ENCODE measurements around the gene RAPGEF2. TPM values are rescaled to one million over a fixed set of nuclear protein-coding genes. Genes with fewer than 3 reads are reported as not detected.
"Not testable (repeated sequence)": the region's sequence is repeated elsewhere in the genome, so short reads cannot be mapped to it uniquely, and the experiment has no call there.

Gene RAPGEF2
- total and polyA plus RNA-seq, 7 experiments from 2014 or later = 0.72 to 35.2 (median 20.7) TPM

- H3K27ac Mint-ChIP-seq = peak overlapping the region in 2 of 9 donors; percentile 38 to 56
- H3K36me3 Mint-ChIP-seq; H3K4me3 ChIP-seq (ENCODE audit: low read length); H3K9me3 ChIP-seq (ENCODE audit: control insufficient read depth in 2 of 3, low read length in 3 of 3); H3K4me1 ChIP-seq (ENCODE audit: control insufficient read depth in 2 of 2, insufficient read depth in 2 of 2, low read length in 2 of 2); ATAC-seq; H3K27me3 ChIP-seq (ENCODE audit: control insufficient read depth in 2 of 2, insufficient read depth in 2 of 2, low read length in 2 of 2); H3K36me3 ChIP-seq (ENCODE audit: control insufficient read depth in 2 of 3, insufficient read depth in 3 of 3, low read length in 3 of 3); H3K9me3 Mint-ChIP-seq; H3K27ac ChIP-seq (ENCODE audit: low read depth, low read length); POLR2A ChIA-PET; DNase-seq; H3K27me3 Mint-ChIP-seq; CTCF ChIA-PET: not testable (repeated sequence)
- peaks cover 0 to 21% (median 8%) of the 10 kb centered on the region in 7 donors for H3K4me1 Mint-ChIP-seq
- H3K4me3 Mint-ChIP-seq = peak overlapping the region in 1 of 10 donors; percentile 44
- intact Hi-C loops (cut with micrococcal nuclease) = loop anchor here in 1 of 2 donors (1.0 kb wide), 3 partner anchors 25 to 30 kb away; no protein-coding TSS in a partner anchor
These were observed 25.9 kb upstream of the RAPGEF2 start for GRCh38 chr4:159077018-159077417.

GRCh38 chr4:159077702-159078495, 25.0 kb upstream of the RAPGEF2 start:
- intact Hi-C loops (cut with micrococcal nuclease) = loop anchor here in 1 of 2 donors (1.0 kb wide), 3 partner anchors 24 to 31 kb away; no protein-coding TSS in a partner anchor
- peaks cover 0 to 3% of the 10 kb centered on the region in 2 donors for H3K4me1 ChIP-seq (ENCODE audit: control insufficient read depth in 2 of 2, insufficient read depth in 2 of 2, low read length in 2 of 2)
- no peaks in the 10 kb centered on the region for H3K9me3 Mint-ChIP-seq
- peaks cover 0 to 21% (median 8%) of the 10 kb centered on the region in 7 donors for H3K4me1 Mint-ChIP-seq
- H3K36me3 ChIP-seq (ENCODE audit: control insufficient read depth in 2 of 3, insufficient read depth in 3 of 3, low read length in 3 of 3) = no peaks in the 10 kb centered on the region
- H3K4me3 ChIP-seq (ENCODE audit: low read length) = no peak overlapping the region
- H3K27me3 ChIP-seq (ENCODE audit: control insufficient read depth in 2 of 2, insufficient read depth in 2 of 2, low read length in 2 of 2) = no peaks in the 10 kb centered on the region
- H3K36me3 Mint-ChIP-seq = no peaks in the 10 kb centered on the region
- POLR2A ChIA-PET = no interaction called here
- H3K27ac ChIP-seq (ENCODE audit: low read depth, low read length) = no peak overlapping the region
- CTCF ChIA-PET = no interaction called here
- peaks cover 0 to 2% (median 0%) of the 10 kb centered on the region in 5 donors for H3K27me3 Mint-ChIP-seq
- peak overlapping the region in 8 of 10 donors; percentile 38 to 66 (median 51) for H3K4me3 Mint-ChIP-seq
- H3K9me3 ChIP-seq (ENCODE audit: control insufficient read depth in 2 of 3, low read length in 3 of 3) = no peaks in the 10 kb centered on the region
- H3K27ac Mint-ChIP-seq = peak overlapping the region in 2 of 9 donors; percentile 18 to 56
- DNase-seq = no peak
- ATAC-seq = peak; percentile 41

- Mint-ChIP-seq H3K4me3 (no peak overlapping the region), H3K27me3 (peaks cover 0 to 2% (median 0%) of the 10 kb centered on the region in 5 donors), H3K4me1 (peaks cover 0 to 21% (median 8%) of the 10 kb centered on the region in 7 donors), H3K9me3 (no peaks in the 10 kb centered on the region), H3K36me3 (no peaks in the 10 kb centered on the region), H3K27ac (no peak overlapping the region)
- Histone ChIP-seq H3K36me3 (ENCODE audit: control insufficient read depth in 2 of 3, insufficient read depth in 3 of 3, low read length in 3 of 3) (no peaks in the 10 kb centered on the region), H3K27ac (ENCODE audit: low read depth, low read length) (no peak overlapping the region), H3K27me3 (ENCODE audit: control insufficient read depth in 2 of 2, insufficient read depth in 2 of 2, low read length in 2 of 2) (no peaks in the 10 kb centered on the region), H3K4me3 (ENCODE audit: low read length) (no peak overlapping the region), H3K4me1 (ENCODE audit: control insufficient read depth in 2 of 2, insufficient read depth in 2 of 2, low read length in 2 of 2) (peaks cover 0 to 3% of the 10 kb centered on the region in 2 donors), H3K9me3 (ENCODE audit: control insufficient read depth in 2 of 3, low read length in 3 of 3) (no peaks in the 10 kb centered on the region)
- CTCF ChIA-PET = interaction anchor here (0.6 kb wide), 1 partner anchor 331 kb away, joined by 4 read pairs; no protein-coding TSS in a partner anchor
- POLR2A ChIA-PET = no interaction called here
- intact Hi-C loops (cut with micrococcal nuclease) = no loop called here
- no peak for DNase-seq
- no peak for ATAC-seq
These were observed 23.8 kb upstream of the RAPGEF2 start for GRCh38 chr4:159079074-159079473.

- Histone ChIP-seq H3K27ac (ENCODE audit: low read depth, low read length) (no peak overlapping the region), H3K4me3 (ENCODE audit: low read length) (no peak overlapping the region), H3K4me1 (ENCODE audit: control insufficient read depth in 2 of 2, insufficient read depth in 2 of 2, low read length in 2 of 2) (no peaks in the 10 kb centered on the region), H3K27me3 (ENCODE audit: control insufficient read depth in 2 of 2, insufficient read depth in 2 of 2, low read length in 2 of 2) (no peaks in the 10 kb centered on the region), H3K36me3 (ENCODE audit: control insufficient read depth in 2 of 3, insufficient read depth in 3 of 3, low read length in 3 of 3) (no peaks in the 10 kb centered on the region), H3K9me3 (ENCODE audit: control insufficient read depth in 2 of 3, low read length in 3 of 3) (no peaks in the 10 kb centered on the region)
- Mint-ChIP-seq H3K4me3 (no peak overlapping the region), H3K27ac (no peak overlapping the region), H3K36me3 (peaks cover 0 to 2% (median 0%) of the 10 kb centered on the region in 5 donors), H3K27me3 (peaks cover 0 to 6% (median 0%) of the 10 kb centered on the region in 5 donors), H3K4me1 (no peaks in the 10 kb centered on the region), H3K9me3 (peaks cover 0 to 2% (median 0%) of the 10 kb centered on the region in 11 donors)
- intact Hi-C loops (cut with micrococcal nuclease) = no loop called here
- DNase-seq (no peak), ATAC-seq (no peak)
- CTCF ChIA-PET = no interaction called here
- POLR2A ChIA-PET = no interaction called here
These were observed 16.3 kb upstream of the RAPGEF2 start for GRCh38 chr4:159086606-159087005.

GRCh38 chr4:159090255-159090654, 12.6 kb upstream of the RAPGEF2 start:
- Mint-ChIP-seq H3K9me3 (peaks cover 0 to under 1% (median 0%) of the 10 kb centered on the region in 11 donors), H3K27ac (no peak overlapping the region)

GRCh38 chr4:159094156-159094555, 8.7 kb upstream of the RAPGEF2 start:
- H3K27ac ChIP-seq (ENCODE audit: low read depth, low read length); H3K4me3 Mint-ChIP-seq; CTCF ChIA-PET; H3K27ac Mint-ChIP-seq; H3K36me3 Mint-ChIP-seq; H3K27me3 ChIP-seq (ENCODE audit: control insufficient read depth in 2 of 2, insufficient read depth in 2 of 2, low read length in 2 of 2); H3K4me1 Mint-ChIP-seq; POLR2A ChIA-PET; H3K9me3 ChIP-seq (ENCODE audit: control insufficient read depth in 2 of 3, low read length in 3 of 3); ATAC-seq; H3K9me3 Mint-ChIP-seq; H3K36me3 ChIP-seq (ENCODE audit: control insufficient read depth in 2 of 3, insufficient read depth in 3 of 3, low read length in 3 of 3); H3K4me1 ChIP-seq (ENCODE audit: control insufficient read depth in 2 of 2, insufficient read depth in 2 of 2, low read length in 2 of 2); DNase-seq; intact Hi-C loops (cut with micrococcal nuclease); H3K4me3 ChIP-seq (ENCODE audit: low read length): not testable (repeated sequence)
- H3K27me3 Mint-ChIP-seq = peaks cover 0 to 14% (median 0%) of the 10 kb centered on the region in 5 donors

More at GRCh38 chr4:159090255-159090654, 12.6 kb upstream of the RAPGEF2 start:
- ChIA-PET POLR2A (no interaction called here), CTCF (no interaction called here)
- Histone ChIP-seq H3K4me1 (ENCODE audit: control insufficient read depth in 2 of 2, insufficient read depth in 2 of 2, low read length in 2 of 2) (no peaks in the 10 kb centered on the region), H3K9me3 (ENCODE audit: control insufficient read depth in 2 of 3, low read length in 3 of 3) (no peaks in the 10 kb centered on the region), H3K27ac (ENCODE audit: low read depth, low read length) (no peak overlapping the region), H3K4me3 (ENCODE audit: low read length) (no peak overlapping the region), H3K36me3 (ENCODE audit: control insufficient read depth in 2 of 3, insufficient read depth in 3 of 3, low read length in 3 of 3) (no peaks in the 10 kb centered on the region), H3K27me3 (ENCODE audit: control insufficient read depth in 2 of 2, insufficient read depth in 2 of 2, low read length in 2 of 2) (no peaks in the 10 kb centered on the region)
- ATAC-seq = no peak
- Mint-ChIP-seq H3K36me3 (peaks cover 0 to 2% (median 0%) of the 10 kb centered on the region in 5 donors), H3K4me3 (no peak overlapping the region), H3K4me1 (no peaks in the 10 kb centered on the region), H3K27me3 (peaks cover 0 to 7% (median 0%) of the 10 kb centered on the region in 5 donors)
- intact Hi-C loops (cut with micrococcal nuclease) = no loop called here
- DNase-seq = no peak
